SW 1271 (cell line): ENCODE results near the gene PROCA1.
"Not testable (repeated sequence)": the region's sequence is repeated elsewhere in the genome, so short reads cannot be mapped to it uniquely, and the experiment has no call there.

Source experiments
- DNase-seq, 2 experiments: peaks; one replicate each; lab custom pipeline; 2025; lab: John Stamatoyannopoulos, UW

The PROCA1 gene

DNA sequence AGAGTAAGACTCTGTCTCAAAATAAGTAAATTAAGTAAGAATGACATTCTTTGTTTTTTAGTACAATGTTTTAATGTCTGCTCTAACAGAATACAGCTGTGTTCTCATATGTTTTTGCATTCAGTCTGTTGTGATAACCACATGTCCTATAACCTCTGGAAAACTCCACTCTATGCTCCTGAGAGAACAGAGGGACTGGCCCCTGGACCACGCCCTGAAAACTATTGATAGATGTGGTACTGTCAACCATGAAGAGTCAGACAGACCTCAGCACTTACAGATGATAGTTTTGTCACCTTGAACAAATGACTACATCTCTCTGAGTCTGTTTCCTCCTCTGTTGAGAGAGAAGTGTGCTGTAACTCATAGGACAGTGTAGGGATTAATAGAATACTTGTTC is 41.8 kb downstream of the PROCA1 start:
- no peak for DNase-seq

DNA sequence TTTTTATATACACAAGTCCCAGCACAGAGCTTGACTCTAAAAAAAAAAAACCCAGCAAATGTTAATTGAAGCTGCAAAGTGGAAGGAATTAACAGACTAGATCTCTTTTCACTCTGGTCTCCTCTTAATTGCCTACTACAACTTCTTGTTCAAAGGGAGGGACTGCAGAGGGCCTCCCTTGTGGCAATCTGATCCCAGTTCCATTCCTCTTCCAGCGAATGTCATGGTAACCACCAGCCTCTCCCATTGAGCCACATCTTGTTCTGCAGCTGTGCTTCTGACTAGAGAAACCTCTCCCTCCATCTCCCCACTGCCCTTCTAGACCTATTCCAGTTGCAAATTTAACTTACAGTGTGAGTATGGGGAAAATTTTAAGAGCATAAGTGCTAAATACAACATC is 43.8 kb downstream of the PROCA1 start:
- no peak for DNase-seq

DNA sequence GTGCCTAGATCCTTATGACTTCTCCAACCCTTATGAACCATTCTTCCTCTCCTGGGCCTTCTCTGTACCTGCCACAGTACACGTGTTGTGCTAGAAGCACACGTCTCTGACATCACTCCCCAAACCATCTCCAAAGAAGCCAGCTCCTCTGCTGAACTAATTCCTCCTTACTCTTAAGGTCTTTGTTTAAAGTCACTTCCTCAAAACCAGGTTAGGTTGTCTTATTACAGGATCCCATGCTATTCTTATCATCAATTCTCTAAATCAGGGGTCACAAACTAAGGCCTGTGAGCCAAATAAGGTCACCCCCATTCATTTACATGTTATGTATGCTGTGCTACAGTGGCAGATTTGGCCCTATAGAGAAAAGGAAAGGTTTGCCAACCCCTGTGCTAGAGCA is 45.7 kb downstream of the PROCA1 start:
- no peak for DNase-seq

DNA sequence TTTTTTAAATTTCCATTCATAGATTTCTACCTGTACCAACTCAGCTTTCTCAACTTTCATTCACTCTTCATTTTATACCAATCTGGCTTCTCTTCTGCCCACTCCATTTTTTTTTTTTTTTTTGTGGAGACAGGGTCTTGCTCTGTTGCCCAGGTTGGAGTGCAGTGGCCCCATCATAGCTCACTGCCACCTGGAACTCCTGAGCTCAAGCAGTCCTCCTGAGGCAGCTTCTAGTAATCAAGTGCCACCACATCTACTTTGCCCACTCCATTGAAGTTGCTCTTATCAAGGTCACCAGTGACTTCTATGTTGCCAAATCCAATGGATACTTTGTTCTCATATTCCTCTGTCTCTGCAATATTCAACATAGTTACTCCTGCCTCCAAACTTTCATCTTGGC is 48.0 kb downstream of the PROCA1 start:
- DNase-seq: no peak

DNA sequence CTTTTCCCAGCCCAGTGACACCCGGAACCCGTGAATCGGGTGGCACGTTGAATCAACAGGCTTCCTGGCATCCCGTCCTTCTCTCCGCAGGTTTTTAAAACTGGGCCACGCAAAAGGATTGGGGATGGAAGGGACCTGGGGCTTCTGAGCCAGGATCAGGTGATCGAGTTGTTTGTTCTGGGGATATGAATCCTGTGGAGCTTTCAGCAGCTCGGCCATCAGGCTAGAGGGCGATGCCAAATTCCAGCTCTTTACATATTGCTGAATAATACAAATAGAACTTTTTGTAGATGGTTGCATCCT is 49.2 kb downstream of the PROCA1 start:
- no peak for DNase-seq

DNA sequence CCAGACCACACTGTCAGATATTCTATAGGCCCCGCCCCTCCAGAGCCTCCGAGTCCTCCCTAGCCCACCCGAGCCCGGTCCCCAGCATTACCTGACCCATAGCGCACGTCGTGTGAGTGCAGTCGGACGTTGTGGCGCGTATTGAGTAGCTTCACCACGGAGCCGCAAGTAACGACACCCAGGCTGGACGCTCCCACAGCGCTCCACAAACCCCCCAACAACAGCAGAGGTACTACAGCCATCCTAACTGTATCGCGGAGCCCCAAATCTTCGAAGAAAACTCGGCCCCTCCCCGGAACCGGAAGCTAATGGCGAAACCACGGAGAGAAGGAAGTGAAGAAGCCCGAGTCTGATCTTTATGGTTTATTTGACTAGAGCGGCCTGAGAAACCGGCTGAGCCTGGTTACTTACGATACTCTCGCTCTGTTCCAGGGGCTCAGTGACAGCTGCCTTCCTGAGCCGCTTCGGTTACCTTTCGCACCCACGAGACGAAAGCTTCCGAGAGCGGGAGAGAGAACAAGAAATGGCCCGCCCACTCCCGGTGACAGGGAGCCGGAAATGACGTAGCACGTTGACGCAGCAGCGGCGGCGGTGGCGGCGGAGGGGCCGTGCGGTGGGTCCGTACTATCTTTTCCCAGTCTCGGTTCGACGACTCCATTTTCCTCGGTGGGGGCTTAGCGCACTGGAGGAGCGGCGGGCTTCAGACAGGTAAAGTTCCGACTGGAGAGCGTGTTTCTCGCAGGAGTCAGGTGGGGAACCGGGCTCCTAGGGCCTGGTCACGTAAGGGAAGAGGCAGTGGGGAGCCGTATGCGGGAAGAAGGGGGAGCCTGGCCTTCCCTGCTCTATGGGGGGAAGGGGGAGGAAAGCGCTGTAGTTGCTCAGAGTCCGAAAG is 49.8 kb downstream of the PROCA1 start, which contains the start of the genes SDF2 and SUPT6H:
SDF2 (minus strand) TSS at position 272 of the 892 bp plus-strand sequence; CDS start at position 242, 30 bp downstream.
SUPT6H (plus strand) TSS at position 571 of the 892 bp plus-strand sequence. CDS start 11,197 bp downstream, outside the sequence.
- peak; percentile 89 to 92 for DNase-seq

DNA sequence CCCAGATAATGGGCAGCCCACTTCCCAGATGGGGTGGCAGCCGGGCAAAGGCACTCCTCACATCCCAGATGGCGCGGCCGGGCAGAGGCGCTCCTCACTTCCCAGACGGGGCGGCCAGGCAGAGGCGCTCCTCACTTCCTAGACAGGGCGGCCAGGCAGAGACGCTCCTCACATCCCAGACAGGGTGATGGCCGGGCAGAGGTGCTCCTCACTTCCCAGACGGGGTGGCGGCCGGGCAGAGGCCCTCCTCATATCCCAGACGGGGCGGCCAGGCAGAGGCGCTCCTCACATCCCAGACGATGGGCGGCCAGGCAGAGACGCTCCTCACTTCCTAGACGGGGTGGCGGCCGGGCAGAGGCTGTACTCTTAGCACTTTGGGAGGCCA is 52.2 kb downstream of the PROCA1 start:
- DNase-seq: not testable (repeated sequence)

DNA sequence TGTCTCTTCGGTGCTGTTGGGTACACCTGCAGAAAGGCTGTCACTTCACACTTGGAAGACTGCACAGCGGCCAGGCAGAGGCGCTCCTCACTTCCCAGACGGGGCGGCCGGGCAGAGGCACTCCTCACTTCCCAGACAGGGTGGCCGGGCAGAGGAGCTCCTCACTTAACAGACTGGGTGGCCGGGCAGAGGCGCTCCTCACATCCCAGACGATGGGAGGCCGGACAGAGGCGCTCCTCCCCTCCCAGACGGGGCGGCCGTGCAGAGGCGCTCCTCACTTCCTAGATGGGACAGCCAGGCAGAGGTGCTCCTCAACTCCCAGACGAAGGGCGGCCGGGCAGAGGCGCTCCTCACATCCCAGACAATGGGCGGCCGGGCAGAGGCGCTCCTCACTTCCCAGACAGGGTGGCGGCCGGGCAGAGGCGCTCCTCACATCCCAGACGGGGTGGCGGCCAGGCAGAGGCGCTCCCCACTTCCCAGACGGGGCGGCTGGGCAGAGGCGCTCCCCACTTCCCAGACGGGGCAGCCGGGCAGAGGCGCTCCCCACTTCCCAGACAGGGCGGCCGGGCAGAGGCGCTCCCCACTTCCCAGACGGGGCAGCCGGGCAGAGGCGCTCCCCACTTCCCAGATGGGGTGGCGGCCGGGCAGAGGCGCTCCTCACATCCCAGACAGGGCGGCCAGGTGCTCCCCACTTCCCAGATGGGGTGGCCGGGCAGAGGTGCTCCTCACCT is 52.8 kb downstream of the PROCA1 start:
- DNase-seq: not testable (repeated sequence)

DNA sequence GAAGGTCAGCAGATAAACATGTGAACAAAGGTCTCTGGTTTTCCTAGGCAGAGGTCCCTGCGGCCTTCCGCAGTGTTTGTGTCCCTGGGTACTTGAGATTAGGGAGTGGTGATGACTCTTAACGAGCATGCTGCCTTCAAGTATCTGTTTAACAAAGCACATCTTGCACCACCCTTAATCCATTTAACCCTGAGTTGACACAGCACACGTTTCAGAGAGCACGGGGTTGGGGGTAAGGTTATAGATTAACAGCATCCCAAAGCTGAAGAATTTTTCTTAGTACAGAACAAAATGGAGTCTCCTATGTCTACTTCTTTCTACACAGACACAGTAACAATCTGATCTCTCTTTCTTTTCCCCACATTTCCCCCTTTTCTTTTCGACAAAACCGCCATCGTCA is 53.3 kb downstream of the PROCA1 start:
- DNase-seq: not testable (repeated sequence)

DNA sequence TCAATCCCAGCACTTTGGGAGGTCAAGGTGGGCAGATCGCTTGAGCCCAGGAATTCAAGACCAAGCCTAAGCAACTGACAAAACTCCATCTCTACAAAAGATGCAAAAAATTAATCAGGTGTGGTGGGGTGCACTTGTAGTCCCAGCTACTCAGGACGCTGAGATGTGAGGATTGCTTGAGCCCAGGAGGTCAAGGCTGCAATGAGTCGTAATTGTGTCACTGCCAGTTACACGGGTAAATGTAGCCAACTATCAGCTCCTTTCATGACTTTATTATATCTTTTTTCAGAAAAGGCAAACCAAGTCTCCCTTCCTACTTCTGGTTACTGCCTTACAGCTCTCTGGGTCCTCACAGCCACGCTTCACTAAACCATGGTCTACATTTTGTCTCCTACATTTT is 53.9 kb downstream of the PROCA1 start:
- DNase-seq: no peak

DNA sequence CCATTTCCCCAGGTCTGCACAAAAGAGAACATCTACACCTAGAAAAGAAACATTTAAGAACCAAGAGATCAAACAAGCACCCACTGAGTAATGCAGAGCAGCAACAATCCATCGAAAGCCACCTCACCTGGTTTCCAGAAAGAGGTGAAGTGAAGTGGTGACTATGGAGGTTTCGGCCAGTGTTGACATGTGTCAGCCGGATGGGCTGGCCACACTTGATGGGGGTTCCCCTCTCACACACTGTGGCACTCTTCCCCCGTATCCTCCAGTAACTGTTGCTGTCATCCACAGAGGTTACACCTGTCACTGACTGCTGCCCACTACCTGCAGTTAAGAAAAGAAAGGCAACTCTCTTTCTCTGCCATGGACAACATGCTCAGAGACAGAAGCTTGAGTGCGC is 56.5 kb downstream of the PROCA1 start:
- no peak for DNase-seq
